Esophagus muscularis mucosa (tissue), 3 donors: ENCODE data around the gene SPG11.

Source experiments
- CTCF ChIP-seq, 3 experiments: fragments of 200-600 bp in 2 of 3; fragments of 450-650 bp in 1 of 3; sonication (generic) in 2 of 3; IDR thresholded peaks; one replicate each; pipeline ENCODE4 v1.5.1; 2017 to 2019; ENCODE audit warnings: antibody characterized with exemption in 3 of 3, mild to moderate bottlenecking in 2 of 3, moderate library complexity in 1 of 3
- POLR2A ChIP-seq: fragments of 450-650 bp; IDR thresholded peaks from one replicate; pipeline ENCODE4 v1.6.1; 2017; ENCODE audit warnings: antibody characterized with exemption, moderate library complexity, mild to moderate bottlenecking, low read depth

DNA sequence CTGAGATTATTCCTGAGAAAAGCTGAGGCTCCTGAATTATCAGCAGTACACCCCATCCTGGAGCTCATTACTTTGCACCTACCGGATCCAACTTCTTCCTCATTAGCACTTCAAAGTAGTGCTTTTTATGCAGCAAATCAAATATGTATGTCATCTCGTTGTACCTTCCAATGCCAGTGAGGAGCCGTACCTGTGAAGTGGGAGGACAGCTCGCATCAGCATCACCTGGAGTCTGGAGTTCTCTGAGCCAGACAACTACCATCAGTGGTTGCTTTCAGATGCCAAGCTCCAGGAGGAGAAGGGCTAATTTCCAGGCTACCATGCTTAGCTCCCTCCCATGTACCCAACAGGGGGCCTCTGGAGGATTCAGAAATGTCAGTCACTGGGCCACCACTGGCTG is 94.1 kb downstream of the SPG11 start:
- TF ChIP-seq CTCF (IDR thresholded peaks at IDR 0.05) (no peak), POLR2A (no peak)
